GM12873 (cell line): ENCODE data around the gene SEC14L3.

Experiments used
- CTCF ChIP-seq: IDR thresholded peaks from 2 replicates; pipeline ENCODE4 v1.5.1; 2012; ENCODE audit warnings: low read depth, mild to moderate bottlenecking, moderate library complexity, low read length, control low read depth; ENCODE audit not compliant: insufficient read depth; ENCODE audit errors: missing control alignments

The SEC14L3 gene

DNA sequence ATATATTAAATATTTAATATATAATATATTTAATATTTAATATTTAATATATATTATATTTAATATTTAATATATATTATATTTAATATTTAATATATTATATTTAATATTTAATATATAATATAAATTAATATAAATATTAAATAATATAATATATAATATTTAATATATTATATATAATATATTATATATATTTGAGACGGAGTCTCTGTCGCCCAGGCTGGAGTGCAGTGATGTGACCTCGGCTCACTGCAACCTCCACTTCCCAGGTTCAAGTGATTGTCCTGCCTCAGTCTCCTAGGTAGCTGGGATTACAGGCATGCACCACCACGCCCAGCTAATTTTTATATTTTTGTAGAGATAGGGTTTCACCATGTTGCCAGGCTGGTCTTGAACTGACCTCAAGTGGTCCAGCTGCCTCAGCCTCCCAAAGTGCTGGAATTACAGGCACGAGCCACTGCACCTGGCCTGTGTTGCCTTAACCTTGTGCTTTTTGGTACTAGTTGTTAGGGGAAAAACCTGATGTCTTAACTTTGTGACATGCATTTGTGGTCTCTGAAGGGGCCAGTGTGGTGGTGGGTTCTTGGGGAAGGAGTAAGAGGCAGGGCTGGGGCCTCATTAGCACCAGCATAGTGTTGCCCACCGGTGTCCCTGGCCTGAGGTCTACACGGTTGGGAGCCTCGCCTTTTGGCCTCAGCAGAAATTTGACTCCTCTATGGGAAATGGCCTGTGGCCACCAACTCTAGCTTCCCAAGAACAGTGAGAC lies 16.6 kb downstream of the SEC14L3 start:
- no peak for TF ChIP-seq CTCF

- TF ChIP-seq CTCF, result peak; percentile 22
Observed at GRCh38 chr22:30453731-30454510, 17.9 kb downstream of the SEC14L3 start.

GRCh38 chr22:30452861-30453260 lies 19.0 kb downstream of the SEC14L3 start:
- no peak for TF ChIP-seq CTCF

DNA sequence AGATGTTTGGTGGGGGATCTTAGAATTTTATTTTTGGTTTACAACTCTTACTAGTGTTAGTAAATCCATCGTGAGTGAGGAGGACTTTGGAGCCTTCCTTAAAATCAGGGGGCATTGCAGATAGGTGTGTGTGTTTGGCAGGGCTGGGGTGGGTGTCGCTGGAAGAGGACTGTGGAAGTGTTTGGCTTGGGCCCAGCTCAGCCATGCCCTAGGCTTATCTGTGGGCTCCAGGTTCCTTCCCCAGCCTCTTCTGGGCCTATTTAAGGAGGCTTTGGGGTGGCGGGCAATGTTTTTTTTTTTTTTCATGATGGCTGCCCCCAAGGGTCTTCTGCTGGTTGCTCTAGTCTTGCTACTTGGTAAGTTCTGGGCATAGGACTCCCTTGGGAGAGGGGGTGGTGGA lies 24.2 kb downstream of the SEC14L3 start:
- TF ChIP-seq CTCF, result no peak

DNA sequence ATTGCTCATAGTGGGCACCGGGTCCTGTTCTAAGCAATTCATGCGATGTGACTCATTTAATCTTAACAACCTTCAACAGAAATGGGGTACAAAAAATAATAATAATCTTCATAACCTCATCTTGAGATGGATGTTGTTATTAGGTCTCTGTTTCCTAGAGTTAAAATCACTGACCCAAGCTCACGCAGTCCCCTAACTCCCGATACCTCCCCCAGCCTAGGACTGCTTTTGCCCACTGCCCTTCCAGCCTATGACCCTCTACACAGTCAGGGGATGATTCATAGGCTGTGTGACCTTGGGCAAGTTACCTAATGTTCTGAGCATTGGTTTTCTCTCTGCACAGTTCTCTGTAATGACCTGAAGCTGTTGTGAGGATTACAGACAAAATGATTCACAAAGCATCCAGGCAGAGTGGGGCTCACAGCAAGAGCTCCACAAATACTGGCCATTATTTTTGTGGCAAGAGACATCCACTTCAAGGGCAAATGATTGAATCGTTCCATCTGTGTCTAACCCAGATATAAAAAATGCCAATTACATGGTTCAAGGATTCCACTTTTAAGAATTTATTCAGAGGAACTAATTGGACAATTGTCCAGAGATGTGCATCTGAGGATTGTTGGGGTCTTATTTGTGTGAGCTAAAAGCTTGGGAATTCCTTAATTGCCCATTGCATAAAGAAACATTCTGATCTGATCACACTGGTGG lies 26.2 kb downstream of the SEC14L3 start:
- TF ChIP-seq CTCF, result peak; percentile 7

GRCh38 chr22:30444632-30445437 lies 27.0 kb downstream of the SEC14L3 start:
- peak; percentile 86 for TF ChIP-seq CTCF

GRCh38 chr22:30441088-30441487 lies 30.7 kb downstream of the SEC14L3 start:
- no peak for TF ChIP-seq CTCF
